Adrenal gland (tissue), 5 donors: ENCODE measurements around the gene GATAD2B.

Experiments
- POLR2A ChIP-seq, 2 donors: fragments of 450-650 bp; IDR thresholded peaks; one replicate each; pipeline ENCODE4 v1.6.1; 2017; ENCODE audit warnings: antibody characterized with exemption in 2 of 2, mild to moderate bottlenecking in 2 of 2, moderate library complexity in 1 of 2
- TF ChIP-seq, protein P1 (sequence below), 6 experiments: fragments of 450-650 bp in 4 of 6; fragments of 200-600 bp in 2 of 6; sonication (generic) in 1 of 6; IDR thresholded peaks; 1 replicate in 5 of 6; 2 replicates in 1 of 6; pipeline versions ENCODE4 v1.5.1 to v1.8.0; 2016 to 2021; ENCODE audit warnings: antibody characterized with exemption in 6 of 6, mild to moderate bottlenecking in 2 of 6, moderate library complexity in 1 of 6
- donor health status: DM: no; HTN: no; CAD: no.

GRCh38 chr1:153803470-153804056 lies 119.2 kb downstream of the GATAD2B start:
- TF ChIP-seq, protein P1, sequence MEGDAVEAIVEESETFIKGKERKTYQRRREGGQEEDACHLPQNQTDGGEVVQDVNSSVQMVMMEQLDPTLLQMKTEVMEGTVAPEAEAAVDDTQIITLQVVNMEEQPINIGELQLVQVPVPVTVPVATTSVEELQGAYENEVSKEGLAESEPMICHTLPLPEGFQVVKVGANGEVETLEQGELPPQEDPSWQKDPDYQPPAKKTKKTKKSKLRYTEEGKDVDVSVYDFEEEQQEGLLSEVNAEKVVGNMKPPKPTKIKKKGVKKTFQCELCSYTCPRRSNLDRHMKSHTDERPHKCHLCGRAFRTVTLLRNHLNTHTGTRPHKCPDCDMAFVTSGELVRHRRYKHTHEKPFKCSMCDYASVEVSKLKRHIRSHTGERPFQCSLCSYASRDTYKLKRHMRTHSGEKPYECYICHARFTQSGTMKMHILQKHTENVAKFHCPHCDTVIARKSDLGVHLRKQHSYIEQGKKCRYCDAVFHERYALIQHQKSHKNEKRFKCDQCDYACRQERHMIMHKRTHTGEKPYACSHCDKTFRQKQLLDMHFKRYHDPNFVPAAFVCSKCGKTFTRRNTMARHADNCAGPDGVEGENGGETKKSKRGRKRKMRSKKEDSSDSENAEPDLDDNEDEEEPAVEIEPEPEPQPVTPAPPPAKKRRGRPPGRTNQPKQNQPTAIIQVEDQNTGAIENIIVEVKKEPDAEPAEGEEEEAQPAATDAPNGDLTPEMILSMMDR (IDR thresholded peaks at IDR 0.05), result no peak
- no peak for TF ChIP-seq POLR2A (IDR thresholded peaks at IDR 0.05)
